Forelimb muscle (tissue), 1 donor: Measurements from ENCODE around the gene FKTN. TPM values are rescaled to one million over a fixed set of nuclear protein-coding genes. Genes with fewer than 3 reads are reported as not detected.

Experiments used
- DNase-seq: peaks from one replicate; pipeline ENCODE4 v3.0.0-alpha.2; 2013; ENCODE audit warnings: low read depth
- polyA plus RNA-seq: library from polyadenylated mRNA; unstranded; fragments of 120-200 nt; gene quantifications from one replicate; pipeline ENCODE4 v1.2.1, GENCODE V29; 2013; ENCODE audit not compliant: insufficient read length

The FKTN gene
- polyA plus RNA-seq, 1 donor = 14.5 TPM

GRCh38 chr9:105678163-105678562 is 120.2 kb downstream of the FKTN start:
- DNase-seq = no peak

GRCh38 chr9:105678781-105679180 is 120.8 kb downstream of the FKTN start:
- no peak for DNase-seq

- no peak for DNase-seq
Observed at GRCh38 chr9:105679257-105680022, 121.5 kb downstream of the FKTN start.

- DNase-seq = no peak
Observed at GRCh38 chr9:105681313-105681712, 123.4 kb downstream of the FKTN start.

GRCh38 chr9:105681724-105682123 is 123.8 kb downstream of the FKTN start:
- DNase-seq = no peak

GRCh38 chr9:105683688-105684275 is 125.9 kb downstream of the FKTN start:
- DNase-seq = no peak

GRCh38 chr9:105686936-105687335 is 129.0 kb downstream of the FKTN start:
- DNase-seq = no peak

Other genes with a start within 250 kb of the FKTN start
- gene FSD1L, start 110.1 kb upstream of the FKTN start, polyA plus RNA-seq = 17.0 TPM
- 21.1 TPM for gene TAL2, start 104.3 kb downstream of the FKTN start, polyA plus RNA-seq
- 85.2 TPM for gene TMEM38B, start 136.4 kb downstream of the FKTN start, polyA plus RNA-seq